ENCODE results near the gene TMEM255A. TPM values are rescaled to one million over a fixed set of nuclear protein-coding genes. Genes with fewer than 3 reads are reported as not detected.

Gene TMEM255A
- total RNA-seq (2022) (2.9 and 3.8 TPM in 2 replicates), Bru-seq, nascent RNA (percentile 24 among the genes with signal in this experiment), BruChase-seq, experiment 1, labeled RNA remaining after a 2-hour chase (percentile 35 among the genes with signal in this experiment), BruChase-seq, experiment 2, labeled RNA remaining after a 6-hour chase (percentile 42 among the genes with signal in this experiment)
- long read RNA-seq, partial matches to known transcripts = 0 of 4 reads
- long read RNA-seq, other reads (novel, unspliced or antisense) = 3 of 4 reads

GRCh38 chrX:120310861-120311726 is at the start of gene TMEM255A:
Gene TMEM255A, minus strand, starts transcription at chrX:120311461. Its CDS starts 152 bp downstream, at chrX:120311309.
- TF ChIP-seq CTCF (IDR thresholded peaks at IDR 0.05; ENCODE audit: insufficient read depth in 1 of 2, low read depth in 1 of 2, low read length in 1 of 2, severe bottlenecking in 1 of 2, unreplicated experiment in 1 of 2) = no peak
- POLR2A ChIA-PET = no interaction called here

DNA sequence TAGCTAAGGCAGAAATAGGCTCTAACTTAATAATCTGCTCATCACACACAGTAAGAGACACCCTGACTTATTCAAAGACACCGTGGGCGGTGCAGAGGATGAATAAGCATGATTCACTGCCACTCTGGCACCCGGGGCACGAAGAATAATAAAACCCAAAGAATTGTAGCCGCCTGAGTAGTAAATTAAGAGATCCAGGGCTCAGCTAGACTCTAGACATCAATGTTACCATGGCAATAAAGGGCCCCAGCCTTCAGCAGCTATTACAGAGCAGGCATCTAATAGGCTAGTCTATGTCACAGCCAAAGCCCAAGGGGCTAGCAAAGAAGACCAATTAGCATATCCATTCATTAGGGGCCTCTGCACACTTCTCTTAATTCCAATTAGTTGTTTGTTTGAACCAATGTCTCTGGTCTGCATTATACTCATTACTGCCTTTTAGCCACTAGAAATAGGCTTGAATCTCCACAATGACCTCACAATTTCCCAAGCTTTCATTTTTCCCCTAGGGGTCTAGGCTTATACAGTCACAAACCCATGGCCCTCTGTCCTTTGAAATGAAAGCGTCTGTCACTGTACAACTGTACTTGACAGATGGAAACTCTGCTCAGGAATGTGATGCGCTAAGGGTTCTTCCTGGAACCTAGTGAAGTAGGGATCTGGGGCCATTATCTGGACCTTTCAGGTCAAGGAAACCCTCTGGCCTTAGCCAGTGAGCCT is 47.6 kb upstream of the TMEM255A start:
- intact Hi-C loops (cut with micrococcal nuclease; ENCODE audit: unreplicated experiment) = no loop called here
- no TSS peak for BruUV-seq (replicated peaks)
- H3K4me1 ChIP-seq = no peaks in the 10 kb centered on the region
- no peak for DNase-seq
- ChIA-PET POLR2A (no interaction called here), CTCF (no interaction called here)
- H3K27me3 ChIP-seq (replicated peaks; ENCODE audit: control insufficient read depth, insufficient read depth, low read length) = no peaks in the 10 kb centered on the region
- Mint-ChIP-seq H3K27ac (ENCODE audit: unreplicated experiment) (no peak overlapping the region), H3K27me3 (ENCODE audit: insufficient read depth, unreplicated experiment) (peaks cover 7% of the 10 kb centered on the region), H3K9me3 (ENCODE audit: unreplicated experiment) (no peaks in the 10 kb centered on the region), H3K4me1 (ENCODE audit: low read depth, unreplicated experiment) (no peaks in the 10 kb centered on the region), H3K36me3 (ENCODE audit: insufficient read depth, unreplicated experiment) (no peaks in the 10 kb centered on the region), H3K4me3 (ENCODE audit: unreplicated experiment) (no peak overlapping the region)
- no peaks in the 10 kb centered on the region for H3K9me3 ChIP-seq
- H3K36me3 ChIP-seq (ENCODE audit: control insufficient read depth, insufficient read depth, low read length) = no peaks in the 10 kb centered on the region
- H3K4me3 ChIP-seq (ENCODE audit: low read depth, low read length) = no peak overlapping the region
- no peak for TF ChIP-seq CTCF (IDR thresholded peaks at IDR 0.05; ENCODE audit: insufficient read depth in 1 of 2, low read depth in 1 of 2, low read length in 1 of 2, severe bottlenecking in 1 of 2, unreplicated experiment in 1 of 2)

More at GRCh38 chrX:120310861-120311726, at the start of gene TMEM255A:
- intact Hi-C loops (cut with micrococcal nuclease; ENCODE audit: unreplicated experiment) = no loop called here
- Mint-ChIP-seq H3K27me3 (ENCODE audit: insufficient read depth, unreplicated experiment) (no peaks in the 10 kb centered on the region), H3K27ac (ENCODE audit: unreplicated experiment) (no peak within 1 kb of the TSS), H3K4me3 (ENCODE audit: unreplicated experiment) (peak within 1 kb of the TSS; percentile 67), H3K36me3 (ENCODE audit: insufficient read depth, unreplicated experiment) (no peaks in the 10 kb centered on the region), H3K4me1 (ENCODE audit: low read depth, unreplicated experiment) (peaks cover 5% of the 10 kb centered on the region), H3K9me3 (ENCODE audit: unreplicated experiment) (no peaks in the 10 kb centered on the region)
- Histone ChIP-seq H3K27me3 (replicated peaks; ENCODE audit: control insufficient read depth, insufficient read depth, low read length) (no peaks in the 10 kb centered on the region), H3K4me3 (ENCODE audit: low read depth, low read length) (peak within 1 kb of the TSS; percentile 27), H3K4me1 (peaks cover 6% of the 10 kb centered on the region; the same call in 1 of the 2 replicates), H3K36me3 (ENCODE audit: control insufficient read depth, insufficient read depth, low read length) (no peaks in the 10 kb centered on the region), H3K9me3 (no peaks in the 10 kb centered on the region)
- BruUV-seq (replicated peaks) = no TSS peak
- CTCF ChIA-PET = no interaction called here
- DNase-seq = no peak

DNA sequence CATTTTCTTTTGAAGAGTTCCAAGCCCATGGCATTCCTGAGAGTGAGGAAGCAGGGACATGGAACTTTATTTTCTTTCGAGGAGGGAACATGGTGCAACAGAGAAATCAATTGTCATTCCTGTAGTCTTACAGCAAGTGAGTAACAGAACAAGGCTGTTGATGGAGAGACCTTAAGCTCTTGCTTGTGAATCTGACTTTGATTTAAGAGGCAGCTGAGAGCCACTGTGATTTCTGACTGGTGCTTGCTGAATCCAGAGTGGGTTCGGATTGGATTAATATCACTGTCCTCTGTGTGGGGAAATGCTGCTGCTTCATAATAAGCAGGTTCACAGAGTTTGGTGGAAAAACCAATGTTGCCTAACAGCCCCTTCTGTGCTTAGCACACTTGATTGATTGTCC is 45.9 kb upstream of the TMEM255A start:
- CTCF ChIA-PET = no interaction called here
- Mint-ChIP-seq H3K27ac (ENCODE audit: unreplicated experiment) (no peak overlapping the region), H3K27me3 (ENCODE audit: insufficient read depth, unreplicated experiment) (peaks cover 3% of the 10 kb centered on the region), H3K4me1 (ENCODE audit: low read depth, unreplicated experiment) (no peaks in the 10 kb centered on the region), H3K9me3 (ENCODE audit: unreplicated experiment) (no peaks in the 10 kb centered on the region), H3K36me3 (ENCODE audit: insufficient read depth, unreplicated experiment) (no peaks in the 10 kb centered on the region), H3K4me3 (ENCODE audit: unreplicated experiment) (no peak overlapping the region)
- Histone ChIP-seq H3K36me3 (ENCODE audit: control insufficient read depth, insufficient read depth, low read length) (no peaks in the 10 kb centered on the region), H3K4me3 (ENCODE audit: low read depth, low read length) (no peak overlapping the region), H3K27me3 (replicated peaks; ENCODE audit: control insufficient read depth, insufficient read depth, low read length) (no peaks in the 10 kb centered on the region), H3K9me3 (no peaks in the 10 kb centered on the region), H3K4me1 (no peaks in the 10 kb centered on the region)
- intact Hi-C loops (cut with micrococcal nuclease; ENCODE audit: unreplicated experiment) = no loop called here
- POLR2A ChIA-PET = no interaction called here
- no peak for TF ChIP-seq CTCF (IDR thresholded peaks at IDR 0.05; ENCODE audit: insufficient read depth in 1 of 2, low read depth in 1 of 2, low read length in 1 of 2, severe bottlenecking in 1 of 2, unreplicated experiment in 1 of 2)
- no TSS peak for BruUV-seq (replicated peaks)
- no peak for DNase-seq
